Caco-2 (cell line): ENCODE results near the gene ATG9A. TPM values are rescaled to one million over a fixed set of nuclear protein-coding genes. Genes with fewer than 3 reads are reported as not detected.

Experiments
- BruUV-seq: library from RNA; stranded (reverse); fragments of 400-500 nt; replicated peaks from 2 replicates; lab custom pipeline; 2021; lab: Mats Ljungman, UMichigan
- CTCF ChIA-PET: fragments of 300-600 bp; sonication (Branson Sonifier 250); formaldehyde crosslinking; loops from one replicate; lab custom pipeline; 2022; ENCODE audit warnings: antibody characterized with exemption; lab: Charles Lee
- POLR2A ChIA-PET: fragments of 300-600 bp; sonication (Branson Sonifier 250); formaldehyde crosslinking; loops from one replicate; lab custom pipeline; 2022; ENCODE audit warnings: antibody characterized with exemption; lab: Charles Lee
- DNase-seq, 2 experiments: peaks; one replicate each; pipeline versions ENCODE4 v3.0.0 to v3.0.0-alpha.2; 2020 to 2022
- H3K27me3 ChIP-seq: replicated peaks from 2 replicates; pipeline ENCODE4 v1.6.0; 2011; ENCODE audit warnings: low read length; ENCODE audit not compliant: control insufficient read depth, insufficient read depth
- H3K36me3 ChIP-seq: 2 replicates; pipeline ENCODE4 v1.5.1; 2011; ENCODE audit warnings: low read length; ENCODE audit not compliant: control insufficient read depth, insufficient read depth
- H3K4me1 ChIP-seq: fragments of 250-450 bp; sonication (Bioruptor Pico); 2 replicates; pipeline ENCODE4 v1.5.1; 2020; ENCODE audit warnings: mild to moderate bottlenecking
- H3K4me3 ChIP-seq: 2 replicates; pipeline ENCODE4 v1.5.1; 2011; ENCODE audit warnings: low read depth, mild to moderate bottlenecking, control low read depth, low read length
- H3K9me3 ChIP-seq: fragments of 250-450 bp; sonication (Bioruptor Pico); 2 replicates; pipeline ENCODE4 v1.5.1; 2020; ENCODE audit warnings: mild to moderate bottlenecking, moderate library complexity
- H3K27ac Mint-ChIP-seq: one replicate; pipeline ENCODE4 v1.8.0; 2022; ENCODE audit warnings: mixed read lengths; ENCODE audit not compliant: unreplicated experiment
- H3K27me3 Mint-ChIP-seq: one replicate; pipeline ENCODE4 v1.8.0; 2022; ENCODE audit warnings: mixed read lengths; ENCODE audit not compliant: insufficient read depth, unreplicated experiment
- H3K36me3 Mint-ChIP-seq: one replicate; pipeline ENCODE4 v1.8.0; 2022; ENCODE audit warnings: mild to moderate bottlenecking, mixed read lengths; ENCODE audit not compliant: insufficient read depth, unreplicated experiment
- H3K4me1 Mint-ChIP-seq: one replicate; pipeline ENCODE4 v1.8.0; 2022; ENCODE audit warnings: low read depth, mixed read lengths; ENCODE audit not compliant: unreplicated experiment
- H3K4me3 Mint-ChIP-seq: one replicate; pipeline ENCODE4 v1.8.0; 2022; ENCODE audit warnings: mild to moderate bottlenecking, moderate library complexity, mixed read lengths; ENCODE audit not compliant: unreplicated experiment
- H3K9me3 Mint-ChIP-seq: one replicate; pipeline ENCODE4 v1.8.0; 2022; ENCODE audit warnings: mixed read lengths; ENCODE audit not compliant: unreplicated experiment
- intact Hi-C: fragments of 100-400 bp; cut with micrococcal nuclease; formaldehyde crosslinking; loops from one replicate; pipeline ENCODE4 v1.10.0; 2022; ENCODE audit not compliant: unreplicated experiment
- total RNA-seq: library from RNA; stranded (reverse); gene quantifications from 2 replicates; pipeline ENCODE4 v1.2.3, GENCODE V29; 2022
- TF ChIP-seq, protein P1 (sequence below), 2 experiments: fragments of 200-600 bp in 1 of 2; IDR thresholded peaks; 1 replicate in 1 of 2; 2 replicates in 1 of 2; pipeline versions ENCODE4 v1.5.1 to v1.8.0; 2011 to 2022; ENCODE audit warnings: antibody characterized with exemption in 1 of 2, control low read depth in 1 of 2, inconsistent platforms in 1 of 2, low read depth in 1 of 2, low read length in 1 of 2, mild to moderate bottlenecking in 1 of 2, moderate library complexity in 1 of 2; ENCODE audit not compliant: insufficient read depth in 1 of 2, severe bottlenecking in 1 of 2, unreplicated experiment in 1 of 2

ATG9A gene
- total RNA-seq, 1 experiment from 2014 or later: 62.9 TPM

GRCh38 chr2:219209236-219210195 lies 19.9 kb downstream of the ATG9A start:
- Mint-ChIP-seq H3K27ac (peak overlapping the region; percentile 59), H3K9me3 (no peaks in the 10 kb centered on the region), H3K4me1 (peaks cover 5% of the 10 kb centered on the region), H3K36me3 (peaks cover 62% of the 10 kb centered on the region), H3K4me3 (no peak overlapping the region), H3K27me3 (no peaks in the 10 kb centered on the region)
- peaks cover 8% of the 10 kb centered on the region for H3K4me1 ChIP-seq
- intact Hi-C loops: no loop called here
- no peaks in the 10 kb centered on the region for H3K27me3 ChIP-seq
- no TSS peak for BruUV-seq
- H3K36me3 ChIP-seq: peaks cover 20% of the 10 kb centered on the region
- ChIA-PET CTCF (no interaction called here), POLR2A (no interaction called here)
- H3K9me3 ChIP-seq: no peaks in the 10 kb centered on the region
- TF ChIP-seq, protein P1, sequence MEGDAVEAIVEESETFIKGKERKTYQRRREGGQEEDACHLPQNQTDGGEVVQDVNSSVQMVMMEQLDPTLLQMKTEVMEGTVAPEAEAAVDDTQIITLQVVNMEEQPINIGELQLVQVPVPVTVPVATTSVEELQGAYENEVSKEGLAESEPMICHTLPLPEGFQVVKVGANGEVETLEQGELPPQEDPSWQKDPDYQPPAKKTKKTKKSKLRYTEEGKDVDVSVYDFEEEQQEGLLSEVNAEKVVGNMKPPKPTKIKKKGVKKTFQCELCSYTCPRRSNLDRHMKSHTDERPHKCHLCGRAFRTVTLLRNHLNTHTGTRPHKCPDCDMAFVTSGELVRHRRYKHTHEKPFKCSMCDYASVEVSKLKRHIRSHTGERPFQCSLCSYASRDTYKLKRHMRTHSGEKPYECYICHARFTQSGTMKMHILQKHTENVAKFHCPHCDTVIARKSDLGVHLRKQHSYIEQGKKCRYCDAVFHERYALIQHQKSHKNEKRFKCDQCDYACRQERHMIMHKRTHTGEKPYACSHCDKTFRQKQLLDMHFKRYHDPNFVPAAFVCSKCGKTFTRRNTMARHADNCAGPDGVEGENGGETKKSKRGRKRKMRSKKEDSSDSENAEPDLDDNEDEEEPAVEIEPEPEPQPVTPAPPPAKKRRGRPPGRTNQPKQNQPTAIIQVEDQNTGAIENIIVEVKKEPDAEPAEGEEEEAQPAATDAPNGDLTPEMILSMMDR (IDR thresholded peaks at IDR 0.05; ENCODE audit: insufficient read depth in 1 of 2, low read depth in 1 of 2, low read length in 1 of 2, severe bottlenecking in 1 of 2, unreplicated experiment in 1 of 2): no peak
- no peak for DNase-seq
- H3K4me3 ChIP-seq: no peak overlapping the region

DNA sequence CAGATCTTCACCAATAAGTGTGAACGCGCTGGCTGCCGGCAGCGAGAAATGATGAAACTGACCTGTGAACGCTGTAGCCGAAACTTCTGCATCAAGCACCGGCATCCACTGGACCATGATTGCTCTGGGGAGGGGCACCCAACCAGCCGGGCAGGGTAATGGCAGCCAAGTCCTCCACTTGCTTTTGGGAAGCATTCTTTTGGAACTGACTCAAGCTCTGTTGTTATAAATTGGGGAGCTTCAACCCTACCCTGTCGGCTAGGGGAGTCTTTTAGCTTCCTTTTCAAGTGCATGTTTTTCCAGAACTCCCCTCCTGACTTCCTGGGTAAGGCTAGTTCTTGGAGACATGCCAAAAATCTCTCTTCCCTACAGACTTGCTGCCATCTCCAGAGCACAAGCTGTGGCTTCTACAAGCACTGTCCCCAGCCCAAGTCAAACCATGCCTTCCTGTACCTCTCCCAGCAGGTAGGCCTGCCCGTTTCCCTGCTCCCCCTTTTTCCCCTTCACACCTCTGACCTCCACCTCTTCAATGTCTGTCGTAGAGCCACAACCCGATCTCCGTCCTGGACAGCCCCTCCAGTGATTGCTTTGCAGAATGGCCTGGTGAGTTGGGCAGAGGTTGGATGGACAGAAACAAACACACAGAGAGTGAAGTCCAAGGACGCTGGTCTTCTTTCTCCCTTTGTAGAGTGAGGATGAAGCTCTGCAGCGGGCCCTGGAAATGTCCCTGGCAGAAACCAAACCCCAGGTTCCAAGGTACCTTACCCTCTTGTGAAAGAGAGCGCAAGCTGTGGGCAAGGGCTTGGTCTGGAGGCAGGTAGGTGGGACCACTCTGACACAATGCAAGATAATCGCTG lies 21.3 kb downstream of the ATG9A start:
- Mint-ChIP-seq H3K4me1 (peaks cover 5% of the 10 kb centered on the region), H3K27me3 (no peaks in the 10 kb centered on the region), H3K4me3 (peak overlapping the region; percentile 81), H3K9me3 (no peaks in the 10 kb centered on the region), H3K36me3 (peaks cover 60% of the 10 kb centered on the region), H3K27ac (peak overlapping the region; percentile 59)
- Histone ChIP-seq H3K4me1 (peaks cover 8% of the 10 kb centered on the region), H3K27me3 (no peaks in the 10 kb centered on the region), H3K4me3 (no peak overlapping the region), H3K9me3 (no peaks in the 10 kb centered on the region), H3K36me3 (peaks cover 17% of the 10 kb centered on the region)
- no TSS peak for BruUV-seq
- DNase-seq: no peak
- intact Hi-C loops: loop anchor here (1.0 kb wide), 2 partner anchors 10 to 48 kb away; partner anchors contain the start of genes ABCB6 and NHEJ1
- TF ChIP-seq, protein P1 (IDR thresholded peaks at IDR 0.05; ENCODE audit: insufficient read depth in 1 of 2, low read depth in 1 of 2, low read length in 1 of 2, severe bottlenecking in 1 of 2, unreplicated experiment in 1 of 2): no peak
- ChIA-PET CTCF (interaction anchor here (2.5 kb wide), 1 partner anchor 87 kb away, joined by 11 read pairs; no protein-coding TSS in a partner anchor), POLR2A (interaction anchor here (0.6 to 3.1 kb wide), 3 partner anchors 9 to 420 kb away, joined by 3 to 29 read pairs (median 3); no protein-coding TSS in a partner anchor)
